HFF-Myc (cell line): ENCODE results near the gene AKAP6.

ENCODE experiments used
- DNase-seq: peaks from one replicate; pipeline ENCODE4 v3.0.0-alpha.2; 2011; ENCODE audit warnings: low read depth; ENCODE audit errors: extremely low read depth
- H3K4me3 ChIP-seq: replicated peaks from 2 replicates; pipeline ENCODE4 v1.5.1; 2011; ENCODE audit warnings: low read depth, mild to moderate bottlenecking, control low read depth, low read length
- CTCF ChIP-seq: IDR thresholded peaks from 2 replicates; pipeline ENCODE4 v1.5.1; 2012; ENCODE audit warnings: mild to moderate bottlenecking, low read depth, low read length, control low read depth; ENCODE audit errors: missing control alignments

AKAP6 gene

GRCh38 chr14:32706721-32707519 lies 377.8 kb downstream of the AKAP6 start:
- no peak for TF ChIP-seq CTCF
- no peak for DNase-seq
- H3K4me3 ChIP-seq = no peak overlapping the region

- H3K4me3 ChIP-seq = no peak overlapping the region
- no peak for TF ChIP-seq CTCF
- no peak for DNase-seq
These were observed 378.8 kb downstream of the AKAP6 start for GRCh38 chr14:32707742-32708500.

- H3K4me3 ChIP-seq = no peak overlapping the region
- DNase-seq = no peak
- TF ChIP-seq CTCF = no peak
These were observed 379.9 kb downstream of the AKAP6 start for GRCh38 chr14:32709027-32709426.

- no peak overlapping the region for H3K4me3 ChIP-seq
- TF ChIP-seq CTCF = no peak
- no peak for DNase-seq
These were observed 381.2 kb downstream of the AKAP6 start for GRCh38 chr14:32710231-32710671.

GRCh38 chr14:32710731-32711680 lies 381.9 kb downstream of the AKAP6 start:
- no peak overlapping the region for H3K4me3 ChIP-seq
- no peak for DNase-seq
- TF ChIP-seq CTCF = peak; percentile 51

- TF ChIP-seq CTCF = no peak
- DNase-seq = no peak
- H3K4me3 ChIP-seq = no peak overlapping the region
These were observed 384.8 kb downstream of the AKAP6 start for GRCh38 chr14:32713856-32714255.
